ENCODE results near the gene AOPEP.

The AOPEP gene

GRCh38 chr9:95010431-95010838 lies 283.9 kb downstream of the AOPEP start:
- H3K36me3 ChIP-seq (ENCODE audit: control insufficient read depth in 2 of 2, insufficient read depth in 1 of 2, low read length in 2 of 2) = peaks cover 0 to 4% of the 10 kb centered on the region in 2 experiments; a peak in 1 of 3 replicates
- no peaks in the 10 kb centered on the region for H3K4me1 ChIP-seq (ENCODE audit: control insufficient read depth, insufficient read depth, low read length)
- no peaks in the 10 kb centered on the region for H3K9me3 ChIP-seq (ENCODE audit: control insufficient read depth, insufficient read depth, low read depth, low read length)
- CTCF ChIA-PET = interaction anchor here (0.7 to 1.9 kb wide), 4 partner anchors 9 to 401 kb away, joined by 3 to 6 read pairs (median 4); no protein-coding TSS in a partner anchor
- TF ChIP-seq ZNF221 (tag by site-specific recombination; IDR thresholded peaks at IDR 0.05; ENCODE audit: borderline replicate concordance) (no peak), ZNF514 (tag by site-specific recombination; IDR thresholded peaks at IDR 0.05) (no peak), PRDM10 (tag by site-specific recombination; IDR thresholded peaks at IDR 0.05) (no peak), ZNF629 (tag by site-specific recombination; IDR thresholded peaks at IDR 0.05) (no peak), ZNF266 (tag by site-specific recombination; IDR thresholded peaks at IDR 0.05; ENCODE audit: low read depth) (no peak), HOXC10 (CRISPR knock-in tag; IDR thresholded peaks at IDR 0.05) (no peak), ZNF830 (tag by site-specific recombination; IDR thresholded peaks at IDR 0.05; ENCODE audit: low read depth) (no peak), TCF7L2 (IDR thresholded peaks at IDR 0.05; ENCODE audit: borderline replicate concordance, low read depth, low read length) (no peak), ZNF114 (tag by site-specific recombination; IDR thresholded peaks at IDR 0.05) (no peak)
- no peak overlapping the region for H3K27ac ChIP-seq (ENCODE audit: extremely low read depth, low read depth, low read length)
- H3K4me3 ChIP-seq (ENCODE audit: low read depth, low read length) = no peak overlapping the region
- POLR2A ChIA-PET = interaction anchor here (0.6 kb wide), 1 partner anchor 234 kb away, joined by 5 read pairs; no protein-coding TSS in a partner anchor

- H3K36me3 ChIP-seq (ENCODE audit: control insufficient read depth in 2 of 2, insufficient read depth in 1 of 2, low read length in 2 of 2) = peaks cover 3 to 10% of the 10 kb centered on the region in 2 experiments; a peak in 2 of 3 replicates
- H3K27ac ChIP-seq (ENCODE audit: extremely low read depth, low read depth, low read length) = no peak overlapping the region
- ChIA-PET CTCF (interaction anchor here (0.9 to 1.9 kb wide), 2 partner anchors 12 to 13 kb away, joined by 3 to 6 read pairs; no protein-coding TSS in a partner anchor), POLR2A (no interaction called here)
- H3K4me3 ChIP-seq (ENCODE audit: low read depth, low read length) = no peak overlapping the region
- TF ChIP-seq ZNF138 (tag by site-specific recombination; IDR thresholded peaks at IDR 0.05; ENCODE audit: borderline replicate concordance) = no peak
- 0 out of 2 replicates have a peak, but pooled peaks have one; percentile 39 for TF ChIP-seq FEZF1 (tag by site-specific recombination; IDR thresholded peaks at IDR 0.05)
- H3K9me3 ChIP-seq (ENCODE audit: control insufficient read depth, insufficient read depth, low read depth, low read length) = no peaks in the 10 kb centered on the region
- H3K4me1 ChIP-seq (ENCODE audit: control insufficient read depth, insufficient read depth, low read length) = no peaks in the 10 kb centered on the region
These were observed 285.7 kb downstream of the AOPEP start for GRCh38 chr9:95012035-95012708.

- H3K36me3 ChIP-seq (ENCODE audit: control insufficient read depth in 2 of 2, insufficient read depth in 1 of 2, low read length in 2 of 2) = peaks cover 3 to 13% of the 10 kb centered on the region in 2 experiments; a peak in 2 of 3 replicates
- no peak overlapping the region for H3K4me3 ChIP-seq (ENCODE audit: low read depth, low read length)
- CTCF ChIA-PET = interaction anchor here (1.0 kb wide), 1 partner anchor 331 kb away, joined by 4 read pairs; no protein-coding TSS in a partner anchor
- POLR2A ChIA-PET = interaction anchor here (0.7 kb wide), 1 partner anchor 93 kb away, joined by 3 read pairs; no protein-coding TSS in a partner anchor
- H3K4me1 ChIP-seq (ENCODE audit: control insufficient read depth, insufficient read depth, low read length) = no peaks in the 10 kb centered on the region
- no peaks in the 10 kb centered on the region for H3K9me3 ChIP-seq (ENCODE audit: control insufficient read depth, insufficient read depth, low read depth, low read length)
- TF ChIP-seq ZNF274 (IDR thresholded peaks at IDR 0.05; ENCODE audit: low read length) (no peak), ZNF274 (tag by site-specific recombination; IDR thresholded peaks at IDR 0.05; ENCODE audit: borderline replicate concordance) (no peak), MZF1 (tag by site-specific recombination; IDR thresholded peaks at IDR 0.05; ENCODE audit: borderline replicate concordance) (no peak), ZNF148 (tag by site-specific recombination; IDR thresholded peaks at IDR 0.05; ENCODE audit: borderline replicate concordance) (no peak), ZNF521 (tag by site-specific recombination; IDR thresholded peaks at IDR 0.05) (no peak), ZNF580 (tag by site-specific recombination; IDR thresholded peaks at IDR 0.05) (no peak), ZNF341 (tag by site-specific recombination; IDR thresholded peaks at IDR 0.05; ENCODE audit: low read depth) (no peak)
- no peak overlapping the region for H3K27ac ChIP-seq (ENCODE audit: extremely low read depth, low read depth, low read length)
These were observed 286.4 kb downstream of the AOPEP start for GRCh38 chr9:95012902-95013301.

All from HEK293 (cell line).